GM23338 (cell line): ENCODE results near the gene COMMD3.

Experiments
- CTCF ChIP-seq, 2 experiments: fragments of 200-600 bp in 1 of 2; sonication (generic) in 1 of 2; conservative IDR thresholded peaks; 2 replicates each; pipeline versions ENCODE4 v1.5.1 to v1.6.1; 2016 to 2017; ENCODE audit warnings: antibody characterized with exemption in 2 of 2, low read depth in 2 of 2, mild to moderate bottlenecking in 2 of 2, moderate library complexity in 1 of 2
- EZH2 ChIP-seq: fragments of 200-600 bp; sonication (generic); IDR thresholded peaks from one replicate; pipeline ENCODE4 v1.8.0; 2017; ENCODE audit warnings: antibody characterized with exemption, mild to moderate bottlenecking, low read depth; ENCODE audit not compliant: unreplicated experiment
- REST ChIP-seq: IDR thresholded peaks from one replicate; pipeline ENCODE4 v1.6.1; 2018; ENCODE audit warnings: antibody characterized with exemption; ENCODE audit not compliant: unreplicated experiment

- TF ChIP-seq CTCF (conservative IDR thresholded peaks at IDR 0.05; ENCODE audit: low read depth in 2 of 2) = no peak
- no peak for TF ChIP-seq REST
- TF ChIP-seq EZH2 = no peak
Observed at GRCh38 chr10:22285130-22285529, 31.1 kb upstream of the COMMD3 start.
